ENCODE results near the gene ODAD3.
"Not testable (repeated sequence)": the region's sequence is repeated elsewhere in the genome, so short reads cannot be mapped to it uniquely, and the experiment has no call there.

Gene ODAD3

DNA sequence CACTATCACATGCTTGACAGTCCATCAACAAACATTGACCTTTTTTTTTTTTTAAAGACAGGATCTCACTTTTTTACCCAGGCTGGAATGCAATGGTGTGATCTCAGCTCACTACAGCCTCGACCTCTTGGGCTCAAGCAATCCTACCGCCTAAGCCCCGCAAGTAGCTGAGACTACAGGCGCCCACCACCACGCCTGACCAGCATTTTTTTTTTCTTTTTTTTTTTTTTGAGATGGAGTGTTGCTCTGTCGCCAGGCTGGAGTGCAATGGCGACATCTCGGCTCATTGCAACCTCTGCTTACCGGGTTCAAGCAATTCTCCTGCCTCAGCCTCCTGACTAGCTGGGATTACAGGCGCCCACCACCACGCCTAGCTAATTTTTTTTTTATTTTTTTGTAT lies 24.0 kb upstream of the ODAD3 start:
- not testable (repeated sequence) for DNase-seq

DNA sequence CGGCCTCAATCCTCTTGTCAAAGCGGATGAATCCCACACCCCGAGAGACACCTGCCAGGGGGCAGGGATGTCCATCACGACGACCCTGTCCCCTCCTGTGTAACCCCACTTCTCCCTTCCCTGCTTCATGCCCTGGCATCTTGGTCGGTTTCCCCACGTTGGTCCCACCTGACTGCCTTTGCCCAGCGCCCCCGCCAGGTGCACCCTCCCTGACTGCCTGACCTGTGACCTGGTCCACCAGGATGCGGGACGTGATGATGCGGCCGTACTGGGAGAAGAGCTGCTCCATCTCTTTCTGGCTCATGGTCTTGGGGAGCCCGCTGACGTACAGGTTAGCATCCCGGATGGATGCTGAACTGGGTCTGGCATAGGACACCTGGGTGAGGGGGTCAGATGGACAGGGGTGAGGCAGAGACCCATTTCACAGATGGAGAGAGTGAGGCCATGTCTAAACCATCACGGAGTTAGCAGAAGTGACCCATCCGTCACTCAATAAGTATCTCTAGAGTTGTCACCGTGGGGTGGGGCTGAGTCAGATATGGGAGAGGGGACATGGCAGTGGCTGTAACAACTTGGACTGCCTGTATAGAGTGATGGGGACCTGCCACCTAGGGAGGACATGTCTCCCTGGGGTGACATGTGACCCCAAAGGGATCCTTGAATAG lies 23.4 kb upstream of the ODAD3 start:
- DNase-seq = no peak

DNA sequence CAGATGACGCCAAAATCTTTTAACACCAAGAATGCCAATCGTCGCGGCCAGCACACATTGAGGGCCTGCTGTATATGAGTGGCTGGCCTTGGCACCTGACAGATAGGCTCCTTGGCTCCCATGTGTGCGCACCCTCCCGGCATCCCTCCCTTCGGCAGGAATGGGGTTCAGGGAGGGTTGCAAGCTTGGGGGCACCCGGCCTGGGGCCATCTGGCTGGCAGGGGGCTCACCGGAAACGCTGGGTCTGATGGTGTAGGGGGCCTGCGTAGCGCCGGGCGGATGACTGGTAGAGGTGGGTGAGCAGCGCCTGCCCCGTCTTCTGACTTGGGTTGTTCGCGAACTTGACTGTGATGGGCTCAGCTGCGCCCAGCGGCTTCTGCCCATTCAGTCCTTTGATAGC lies 22.9 kb upstream of the ODAD3 start:
- DNase-seq = no peak

DNA sequence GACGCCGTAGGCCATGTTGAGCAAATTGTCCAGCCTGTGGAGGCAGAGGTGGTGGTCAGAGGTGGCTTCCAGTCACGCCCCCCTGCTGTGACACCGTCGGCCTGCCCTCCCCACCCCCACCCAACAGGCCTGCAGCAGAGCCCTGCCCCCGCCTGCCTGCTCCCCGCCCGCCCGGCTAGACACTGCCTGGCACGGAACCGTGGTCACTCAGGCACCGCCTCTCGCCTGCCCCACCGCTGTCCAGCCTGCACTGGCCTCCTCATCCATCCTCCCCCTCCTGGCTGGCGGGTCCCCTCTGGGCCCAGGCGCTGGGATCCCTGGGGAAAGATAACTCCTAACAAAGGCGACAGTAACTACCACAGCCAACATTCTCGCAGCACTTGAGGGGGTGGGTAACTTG lies 22.2 kb upstream of the ODAD3 start:
- no peak for DNase-seq

GRCh38 chr19:11456659-11457058 lies 21.7 kb upstream of the ODAD3 start:
- no peak for DNase-seq

GRCh38 chr19:11455233-11455554 lies 20.3 kb upstream of the ODAD3 start:
- DNase-seq = not testable (repeated sequence)

DNA sequence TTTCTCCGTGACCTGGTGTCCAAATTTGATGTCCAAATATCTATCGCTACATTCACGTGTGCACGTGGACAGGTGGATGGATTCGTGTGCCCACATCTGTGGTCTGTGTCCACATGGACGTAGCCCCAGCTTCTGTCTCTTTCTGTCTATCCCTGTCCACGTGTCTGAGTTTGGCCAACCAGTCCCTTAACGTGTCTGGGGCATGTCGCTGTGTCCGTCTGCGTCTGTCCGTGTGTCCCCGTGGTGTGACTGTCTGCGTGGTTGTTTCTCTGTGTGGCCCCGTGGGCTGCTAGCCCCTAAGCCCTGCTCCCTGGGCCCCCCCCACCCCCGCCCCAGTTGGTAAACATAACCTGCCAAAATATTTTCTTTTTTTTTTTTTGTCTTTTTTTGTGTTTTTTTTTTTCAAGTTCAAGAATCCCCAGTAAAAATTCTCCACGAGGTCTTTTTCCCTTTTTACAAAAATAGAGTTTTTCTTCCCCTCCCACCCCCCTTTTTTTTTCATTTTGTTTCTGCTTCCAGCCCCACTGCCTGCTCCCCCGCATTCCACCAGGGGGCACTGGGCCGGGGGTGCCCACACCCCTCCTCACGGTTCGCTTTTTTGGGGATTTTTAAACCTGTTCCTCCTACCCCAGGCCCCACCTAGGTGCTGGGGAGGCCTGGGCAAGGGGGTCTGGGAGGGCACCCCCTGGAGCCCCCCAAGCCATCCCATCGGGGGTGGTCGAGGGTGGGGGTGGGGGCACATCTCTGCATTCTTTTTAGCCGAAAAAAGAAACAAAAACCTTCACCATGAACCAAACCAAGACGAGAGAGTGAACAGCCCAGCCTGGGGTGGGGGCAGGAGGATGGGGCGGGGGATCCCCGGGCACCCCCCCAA lies 18.8 kb upstream of the ODAD3 start:
- no peak for DNase-seq

GRCh38 chr19:11452620-11453310 lies 17.8 kb upstream of the ODAD3 start:
- DNase-seq = no peak

DNA sequence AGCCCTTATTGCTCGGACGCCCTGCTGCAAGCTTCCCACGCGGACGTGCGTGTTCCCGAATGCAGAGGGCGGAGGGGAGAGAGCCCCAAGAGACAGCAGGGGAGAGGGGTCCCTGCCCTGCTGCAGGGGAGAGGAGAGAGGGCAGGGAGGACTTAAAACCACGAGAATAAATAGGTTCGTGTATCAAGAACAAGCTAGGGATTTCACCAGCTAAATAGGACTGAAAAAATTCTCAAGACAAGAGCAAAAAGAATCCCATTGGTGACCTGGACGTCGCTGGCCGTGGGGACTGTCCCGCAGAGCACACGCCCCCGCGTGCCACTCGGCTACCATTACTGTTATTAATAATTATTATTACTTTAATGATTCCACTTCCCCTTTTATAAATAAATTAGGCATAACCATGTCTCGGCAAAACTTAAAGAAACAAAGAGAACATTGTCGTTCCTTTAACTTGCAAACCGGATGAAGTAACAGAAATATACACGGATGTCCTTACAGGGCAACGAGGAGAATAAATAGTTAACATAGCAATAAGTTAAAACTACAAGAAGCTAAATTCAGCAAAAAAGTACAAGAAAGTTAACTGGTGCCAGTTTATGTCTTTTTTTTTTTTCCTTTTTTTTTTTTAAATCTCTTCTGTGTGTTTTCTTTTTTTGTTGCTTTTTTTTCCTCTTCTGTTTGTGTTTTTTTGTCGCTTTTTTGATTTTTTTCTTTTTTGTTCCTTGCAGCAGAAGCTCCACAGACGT lies 17.1 kb upstream of the ODAD3 start:
- DNase-seq = no peak

GRCh38 chr19:11451327-11451870 lies 16.5 kb upstream of the ODAD3 start:
- DNase-seq = no peak

DNA sequence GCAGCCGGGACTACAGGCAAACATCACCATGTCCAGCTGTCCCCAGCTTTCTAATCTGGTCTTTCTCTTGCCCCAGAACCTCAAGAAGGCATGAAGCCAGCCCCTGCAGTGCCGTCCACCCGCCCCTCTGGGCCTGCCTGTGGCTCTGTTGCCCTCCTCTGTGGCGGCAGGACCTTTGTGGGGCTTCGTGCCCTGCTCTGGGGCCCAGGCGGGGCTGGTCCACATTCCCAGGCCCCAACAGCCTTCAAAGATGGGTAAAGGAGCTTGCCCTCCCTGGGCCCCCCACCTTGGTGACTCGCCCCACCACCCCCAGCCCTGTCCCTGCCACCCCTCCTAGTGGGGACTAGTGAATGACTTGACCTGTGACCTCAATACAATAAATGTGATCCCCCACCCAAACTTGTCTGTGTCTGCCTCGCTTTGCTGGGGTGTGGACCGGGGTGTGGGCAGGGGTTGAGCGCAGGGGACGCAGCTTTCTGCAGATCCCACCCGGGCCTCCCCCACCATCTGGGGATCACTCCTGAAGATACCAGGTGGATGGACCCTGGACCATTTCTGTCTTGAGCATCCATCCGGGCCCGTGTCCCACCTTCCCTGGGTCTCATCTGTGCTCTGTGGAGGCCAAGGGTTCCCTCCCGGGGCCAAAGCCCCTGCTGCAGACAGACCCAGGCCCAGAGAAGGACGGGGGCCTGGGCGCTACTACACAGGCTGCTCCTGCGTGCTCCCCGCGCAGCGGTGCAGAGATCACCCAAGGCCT lies 15.8 kb upstream of the ODAD3 start:
- DNase-seq = no peak

DNA sequence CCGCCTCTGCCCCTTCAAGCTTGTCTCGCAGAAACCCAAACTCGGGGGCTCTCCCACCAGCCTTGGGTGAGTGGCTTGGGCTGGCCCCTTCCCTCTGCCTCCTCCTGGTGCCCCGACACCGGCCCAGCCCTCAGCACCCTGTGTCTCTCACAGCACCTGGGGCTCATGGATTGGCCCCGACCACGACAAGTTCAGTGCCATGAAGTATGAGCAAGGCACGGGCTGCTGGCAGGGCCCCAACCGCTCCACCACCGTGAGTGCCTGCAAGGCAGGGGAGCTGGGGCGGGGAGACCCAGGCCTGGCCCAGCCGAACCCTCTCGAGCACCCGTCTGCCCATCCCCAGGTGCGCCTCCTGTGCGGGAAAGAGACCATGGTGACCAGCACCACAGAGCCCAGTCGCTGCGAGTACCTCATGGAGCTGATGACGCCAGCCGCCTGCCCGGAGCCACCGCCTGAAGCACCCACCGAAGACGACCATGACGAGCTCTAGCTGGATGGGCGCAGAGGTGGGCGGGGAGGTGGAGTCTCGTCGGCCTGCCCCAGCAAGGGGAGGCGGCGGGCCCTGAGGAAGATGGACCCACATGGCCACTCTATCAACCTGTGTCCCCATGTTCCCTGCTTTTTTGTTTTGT lies 14.1 kb upstream of the ODAD3 start:
- DNase-seq = no peak

DNA sequence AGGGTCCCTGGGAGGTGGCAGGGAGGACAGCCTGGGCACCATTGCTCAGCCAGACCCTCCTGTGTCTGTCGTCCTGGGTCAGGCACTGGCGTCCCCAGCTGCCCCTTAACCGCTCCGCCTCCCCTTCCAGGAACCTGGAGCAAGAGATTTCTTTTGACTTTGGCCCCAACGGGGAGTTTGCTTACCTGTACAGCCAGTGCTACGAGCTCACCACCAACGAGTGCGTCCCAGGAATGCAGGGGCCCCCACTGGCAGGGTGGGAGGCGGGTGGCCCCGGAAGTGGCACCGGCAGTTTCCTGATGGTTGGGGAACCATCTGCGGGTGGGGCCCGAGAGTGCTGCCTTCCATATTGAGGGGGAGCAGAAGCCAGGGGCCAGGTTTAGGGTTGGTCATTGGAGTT lies 13.5 kb upstream of the ODAD3 start:
- DNase-seq = no peak

DNA sequence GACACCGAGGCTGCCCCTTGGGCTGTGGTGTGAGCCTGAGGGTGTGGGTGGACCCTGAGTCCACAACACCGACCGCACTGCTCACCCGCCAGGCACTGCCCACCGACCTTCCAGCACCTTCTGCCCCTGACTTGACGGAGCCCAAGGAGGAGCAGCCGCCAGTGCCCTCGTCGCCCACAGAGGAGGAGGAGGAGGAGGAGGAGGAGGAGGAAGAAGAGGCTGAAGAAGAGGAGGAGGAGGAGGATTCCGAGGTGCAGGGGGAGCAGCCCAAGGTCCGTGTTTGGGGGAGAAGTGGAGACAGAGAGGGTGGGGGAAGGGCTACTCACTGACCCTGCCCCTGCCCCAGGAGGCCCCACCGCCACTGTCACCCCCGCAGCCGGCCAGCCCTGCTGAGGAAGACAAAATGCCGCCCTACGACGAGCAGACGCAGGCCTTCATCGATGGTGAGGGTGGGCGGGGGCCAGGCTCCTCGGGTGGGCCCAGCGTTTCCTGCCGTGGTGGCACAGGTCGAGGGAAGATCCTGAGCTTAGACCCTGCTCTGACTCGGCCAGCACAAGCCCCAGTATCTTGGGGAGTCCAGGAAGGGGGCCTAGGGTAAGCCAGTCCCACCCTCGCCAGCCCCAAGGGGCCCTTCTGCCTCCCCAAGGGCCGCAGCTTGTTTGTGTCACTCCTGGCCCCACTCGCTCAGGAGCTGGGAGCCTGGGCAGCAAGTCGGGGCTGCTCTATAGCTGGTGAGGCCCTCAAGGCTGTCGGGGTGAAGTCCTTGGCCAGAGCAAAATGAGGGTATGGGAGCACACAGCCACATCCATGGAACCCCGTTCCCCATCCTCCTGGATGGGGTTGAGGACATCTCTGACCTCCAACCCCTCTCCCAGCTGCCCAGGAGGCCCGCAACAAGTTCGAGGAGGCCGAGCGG lies 12.7 kb upstream of the ODAD3 start:
- DNase-seq = no peak

DNA sequence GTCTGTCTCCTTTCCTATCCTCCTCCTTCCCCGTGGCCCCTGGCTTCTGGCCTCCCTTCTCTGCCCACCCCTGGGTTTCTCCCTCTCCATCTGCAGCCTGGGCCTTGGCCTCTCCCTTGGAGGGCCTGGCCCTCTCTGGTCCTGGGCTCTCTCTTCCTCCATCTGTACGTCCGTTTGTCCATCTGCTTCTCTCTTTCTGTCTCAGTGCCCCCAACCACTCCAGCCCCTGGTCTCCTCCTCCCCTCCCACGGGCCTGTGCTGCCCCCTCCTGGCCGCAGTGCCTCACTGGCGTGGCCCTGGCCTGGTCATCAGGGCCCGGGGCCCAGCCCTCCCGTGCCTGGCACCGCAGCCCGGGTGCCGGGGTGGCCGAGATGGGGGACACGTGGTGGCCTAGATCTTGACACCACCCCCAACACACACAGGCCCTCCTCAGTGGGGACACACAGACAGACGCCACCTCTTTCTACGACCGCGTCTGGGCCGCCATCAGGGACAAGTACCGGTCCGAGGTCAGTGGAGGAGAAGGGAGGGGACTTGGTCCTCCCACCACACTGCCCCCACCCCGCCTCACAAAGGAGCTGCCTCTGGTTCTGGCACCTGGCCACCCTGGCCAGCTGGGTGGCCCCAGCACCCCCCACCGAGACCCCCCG lies 11.9 kb upstream of the ODAD3 start:
- no peak for DNase-seq

GRCh38 chr19:11446271-11446651 lies 11.3 kb upstream of the ODAD3 start:
- no peak for DNase-seq

DNA sequence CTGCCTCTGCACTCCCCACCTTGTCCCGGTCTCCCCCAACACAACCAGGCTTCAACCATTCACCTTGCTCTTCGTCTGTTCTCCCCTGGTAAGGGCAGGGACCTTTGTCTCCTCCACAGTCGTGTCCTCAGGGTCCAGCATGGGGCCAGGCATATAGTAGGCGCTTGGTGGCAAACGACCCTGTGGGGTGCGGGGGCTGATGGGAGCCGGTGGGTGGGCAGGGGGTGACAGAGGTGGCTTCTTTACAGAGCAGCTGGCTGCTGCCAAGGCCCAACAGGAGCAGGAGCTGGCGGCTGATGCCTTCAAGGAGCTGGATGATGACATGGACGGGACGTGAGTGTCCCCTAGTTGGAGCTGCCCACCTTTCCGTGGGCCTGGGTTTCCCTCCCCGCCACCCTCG lies 10.2 kb upstream of the ODAD3 start:
- DNase-seq = no peak

GRCh38 chr19:11444059-11444458 lies 9.1 kb upstream of the ODAD3 start:
- no peak for DNase-seq

DNA sequence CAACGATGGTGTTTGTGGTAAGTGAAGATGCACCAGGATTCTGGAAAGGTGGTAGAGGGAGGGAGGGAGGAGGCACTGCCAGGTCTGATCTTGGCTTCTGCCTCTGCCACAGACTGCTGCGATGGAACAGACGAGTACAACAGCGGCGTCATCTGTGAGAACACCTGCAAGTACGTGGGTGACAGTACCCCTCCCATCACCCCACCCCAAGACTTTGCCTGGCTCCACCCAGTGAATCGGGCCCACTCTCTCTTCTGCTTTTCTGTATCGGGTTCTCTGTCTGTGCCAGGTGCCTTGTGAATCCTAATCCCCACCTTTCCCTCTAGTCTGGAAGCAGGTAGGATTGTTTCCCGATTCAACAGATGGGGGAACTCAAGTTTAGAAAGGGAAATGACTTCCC lies 3.0 kb upstream of the ODAD3 start:
- DNase-seq = no peak

DNA sequence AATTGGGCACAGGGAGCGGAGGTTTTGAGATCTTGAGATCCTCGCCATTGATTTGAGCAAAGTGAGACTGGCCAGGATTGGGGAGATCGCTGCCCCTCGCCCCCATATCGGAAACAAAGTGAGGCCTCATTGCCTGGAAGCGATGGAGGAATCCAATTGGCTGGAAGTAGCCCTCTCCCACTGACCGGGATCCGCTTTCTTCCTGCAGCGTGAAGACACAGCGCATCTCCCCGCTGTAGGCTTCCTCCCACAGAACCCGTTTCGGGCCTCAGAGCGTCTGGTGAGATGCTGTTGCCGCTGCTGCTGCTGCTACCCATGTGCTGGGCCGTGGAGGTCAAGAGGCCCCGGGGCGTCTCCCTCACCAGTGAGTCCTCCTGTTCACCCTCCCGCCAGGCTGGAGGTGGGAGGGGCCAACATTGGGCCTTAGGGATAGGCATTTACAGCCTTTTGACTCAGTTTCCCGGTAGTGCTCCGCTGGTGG lies 952 bp upstream of the ODAD3 start:
- DNase-seq = no peak
